SK-N-SH (cell line): Measurements from ENCODE around the gene FZD7. TPM values are rescaled to one million over a fixed set of nuclear protein-coding genes. Genes with fewer than 3 reads are reported as not detected.
A peak's percentile ranks its signal among the peaks of the same experiment; 100 is the strongest.

ENCODE experiments used
- CTCF ChIA-PET: fragments of 300-600, 350-600 bp; formaldehyde crosslinking; extraction: SDS; loops from one replicate; lab custom pipeline; 2021; lab: Yijun Ruan, JAX
- POLR2A ChIA-PET: fragments of 350-600 bp; sonication (Branson Sonifier 250); formaldehyde crosslinking; extraction: SDS; loops from one replicate; lab custom pipeline; 2020; ENCODE audit warnings: antibody characterized with exemption, inconsistent platforms; lab: Yijun Ruan, JAX
- DNase-seq: peaks from one replicate; pipeline ENCODE4 v3.0.0; 2012
- H2AFZ ChIP-seq: fragments of 200-600 bp; sonication (generic); 2 replicates; pipeline ENCODE4 v1.8.1; 2016; ENCODE audit warnings: antibody characterized with exemption, mild to moderate bottlenecking, low read depth
- H3F3A ChIP-seq: fragments of 200-600 bp; sonication (generic); replicated peaks from 2 replicates; pipeline ENCODE3; 2016; ENCODE audit warnings: antibody characterized with exemption, mild to moderate bottlenecking; ENCODE audit not compliant: insufficient read depth
- H3K27ac ChIP-seq, 2 experiments: fragments of 200-500 bp in 1 of 2; fragments of 200-600 bp in 1 of 2; sonication (Bioruptor generic) in 1 of 2; sonication (generic), shearing (Covaris generic) in 1 of 2; 2 replicates each; pipeline versions ENCODE4 v1.5.1 to v1.6.1; 2014 to 2016; ENCODE audit warnings: low read depth in 2 of 2, inconsistent platforms in 1 of 2, low read length in 1 of 2, mild to moderate bottlenecking in 1 of 2, mixed read lengths in 1 of 2
- H3K27me3 ChIP-seq: fragments of 200-600 bp; sonication (generic), shearing (Covaris generic); 2 replicates; pipeline ENCODE4 v1.6.1; 2016; ENCODE audit warnings: mixed run types; ENCODE audit not compliant: insufficient read depth
- H3K36me3 ChIP-seq, 2 experiments: fragments of 200-500 bp in 1 of 2; fragments of 200-600 bp in 1 of 2; sonication (Bioruptor generic) in 1 of 2; sonication (generic) in 1 of 2; replicated peaks in 1 of 2; 2 replicates each; pipeline versions ENCODE3 to v1.5.1; 2014 to 2016; ENCODE audit warnings: low read length in 1 of 2, mild to moderate bottlenecking in 1 of 2; ENCODE audit not compliant: insufficient read depth in 2 of 2, control insufficient read depth in 1 of 2
- H3K4me1 ChIP-seq, 2 experiments: fragments of 200-500 bp in 1 of 2; fragments of 200-600 bp in 1 of 2; sonication (Bioruptor generic) in 1 of 2; sonication (generic), shearing (Covaris generic) in 1 of 2; 2 replicates each; pipeline versions ENCODE4 v1.5.1 to v1.6.1; 2014 to 2016; ENCODE audit warnings: low read depth in 1 of 2, low read length in 1 of 2, mixed run types in 1 of 2; ENCODE audit not compliant: insufficient read depth in 2 of 2, control insufficient read depth in 1 of 2
- H3K4me2 ChIP-seq: fragments of 200-600 bp; sonication (generic), shearing (Covaris generic); 2 replicates; pipeline ENCODE4 v1.6.1; 2017; ENCODE audit warnings: mixed run types
- H3K4me3 ChIP-seq, 2 experiments: fragments of 200-500 bp in 1 of 2; fragments of 200-600 bp in 1 of 2; sonication (Bioruptor generic) in 1 of 2; sonication (generic), shearing (Covaris generic) in 1 of 2; 2 replicates each; pipeline versions ENCODE4 v1.5.1 to v1.8.1; 2014 to 2016; ENCODE audit warnings: low read depth in 2 of 2, inconsistent platforms in 1 of 2, low read length in 1 of 2, mild to moderate bottlenecking in 1 of 2, mixed read lengths in 1 of 2, moderate library complexity in 1 of 2
- H3K79me2 ChIP-seq: fragments of 200-600 bp; sonication (generic); 2 replicates; pipeline ENCODE4 v1.8.1; 2017; ENCODE audit warnings: mild to moderate bottlenecking; ENCODE audit not compliant: insufficient read depth
- H3K9ac ChIP-seq: fragments of 200-600 bp; sonication (generic); 2 replicates; pipeline ENCODE4 v1.6.1; 2017; ENCODE audit warnings: mixed run types
- H3K9me2 ChIP-seq: fragments of 200-600 bp; sonication (generic); 2 replicates; pipeline ENCODE4 v1.6.1; 2017; ENCODE audit warnings: mixed run types
- H3K9me3 ChIP-seq: fragments of 200-600 bp; sonication (generic); 2 replicates; pipeline ENCODE4 v1.6.1; 2017; ENCODE audit warnings: mixed run types, mild to moderate bottlenecking, moderate library complexity
- H4K20me1 ChIP-seq: fragments of 200-600 bp; sonication (generic); 2 replicates; pipeline ENCODE4 v1.6.1; 2017; ENCODE audit warnings: mild to moderate bottlenecking, mixed run types; ENCODE audit not compliant: insufficient read depth
- CHD2 ChIP-seq: fragments of 150-350 bp; IDR thresholded peaks from 2 replicates; pipeline ENCODE4 v1.6.1; 2018; ENCODE audit warnings: low read length; ENCODE audit not compliant: partially characterized antibody
- ELF1 ChIP-seq: IDR thresholded peaks from 2 replicates; pipeline ENCODE4 v1.4.0; 2012
- FOSL2 ChIP-seq: IDR thresholded peaks from 2 replicates; pipeline ENCODE4 v1.4.0; 2012; ENCODE audit warnings: low read depth, mild to moderate bottlenecking, moderate library complexity, borderline replicate concordance
- FOXM1 ChIP-seq: IDR thresholded peaks from 2 replicates; pipeline ENCODE4 v1.4.0; 2012; ENCODE audit warnings: low read depth, mild to moderate bottlenecking
- JUND ChIP-seq: IDR thresholded peaks from 2 replicates; pipeline ENCODE4 v1.4.0; 2012
- MAX ChIP-seq: IDR thresholded peaks from 2 replicates; pipeline ENCODE4 v1.4.0; 2012; ENCODE audit warnings: low read depth
- MEF2A ChIP-seq: IDR thresholded peaks from 2 replicates; pipeline ENCODE4 v1.4.0; 2012; ENCODE audit warnings: low read depth, borderline replicate concordance
- NFIC ChIP-seq: IDR thresholded peaks from 2 replicates; pipeline ENCODE4 v1.4.0; 2012; ENCODE audit warnings: borderline replicate concordance
- NRF1 ChIP-seq: IDR thresholded peaks from 2 replicates; pipeline ENCODE4 v1.6.1; 2012; ENCODE audit warnings: low read depth, mild to moderate bottlenecking, low read length
- PBX3 ChIP-seq: IDR thresholded peaks from 2 replicates; pipeline ENCODE4; 2012
- RCOR1 ChIP-seq: fragments of 150-350 bp; IDR thresholded peaks from 2 replicates; pipeline ENCODE4 v1.6.1; 2017; ENCODE audit warnings: antibody characterized with exemption, low read length
- SIN3A ChIP-seq: IDR thresholded peaks from 2 replicates; pipeline ENCODE4 v1.6.1; 2012; ENCODE audit warnings: low read depth, mild to moderate bottlenecking, low read length, moderate library complexity, borderline replicate concordance
- TCF12 ChIP-seq: IDR thresholded peaks from 2 replicates; pipeline ENCODE4 v1.4.0; 2012
- TEAD4 ChIP-seq: IDR thresholded peaks from 2 replicates; pipeline ENCODE4 v1.4.0; 2012; ENCODE audit warnings: mild to moderate bottlenecking, borderline replicate concordance; ENCODE audit not compliant: insufficient read depth
- YY1 ChIP-seq: IDR thresholded peaks from 2 replicates; pipeline ENCODE4 v1.4.0; 2012; ENCODE audit warnings: low read depth, mild to moderate bottlenecking
- WGBS: methylation state at CpG from one replicate; pipeline ENCODE4 v1.1.6; 2017; ENCODE audit warnings: low lambda C conversion rate; 5-methylcytosine and 5-hydroxymethylcytosine counted together
- polyA plus RNA-seq, 3 experiments: library from polyadenylated mRNA; depleted of rRNA; stranded (reverse); fragments of >200 nt; gene quantifications; 2 replicates each; pipeline ENCODE4 v1.2.3, GENCODE V29; 2012

The FZD7 gene
- polyA plus RNA-seq, 1 of the 3 experiments (the other 2 are of a cell fraction): 19.7 TPM

GRCh38 chr2:202025816-202026215 is 7.8 kb upstream of the FZD7 start (continued):
- TF ChIP-seq MEF2A (no peak), PBX3 (no peak), ELF1 (no peak), CHD2 (no peak), TCF12 (no peak), NRF1 (no peak), TEAD4 (no peak)

DNA sequence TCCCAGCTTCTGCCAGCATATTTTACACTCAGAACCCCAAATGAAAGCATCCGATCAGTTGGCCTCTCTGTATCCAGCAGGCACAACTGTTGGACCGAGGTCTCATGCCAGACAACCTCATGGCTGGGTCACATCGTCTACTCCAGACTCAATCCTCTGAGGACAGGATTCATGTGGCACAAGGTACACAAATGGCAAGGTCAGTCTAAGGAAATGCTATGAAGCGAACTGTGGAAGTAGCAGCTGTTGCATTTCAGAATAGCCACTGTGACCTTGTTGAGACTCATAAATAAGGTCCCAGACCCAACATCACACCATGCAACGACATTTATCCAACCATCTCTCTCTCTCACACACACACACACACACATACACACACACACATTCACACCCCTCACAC is 7.1 kb upstream of the FZD7 start:
- WGBS: 84% methylated on average over 5 of the region's 5 CpGs
- DNase-seq: no peak
- ChIA-PET CTCF (no interaction called here), POLR2A (no interaction called here)
- TF ChIP-seq NRF1: no peak
- no peak for TF ChIP-seq FOXM1
- TF ChIP-seq SIN3A: no peak
- TF ChIP-seq MAX: no peak
- no peaks in the 10 kb centered on the region for H3K27me3 ChIP-seq
- H3K9me2 ChIP-seq: no peaks in the 10 kb centered on the region
- no peaks in the 10 kb centered on the region for H4K20me1 ChIP-seq
- no peak overlapping the region for H3K9ac ChIP-seq
- peaks cover 0 to under 1% of the 10 kb centered on the region in 2 experiments; a peak in 2 of 4 replicates for H3K4me1 ChIP-seq
- H2AFZ ChIP-seq: no peak overlapping the region
- no peak overlapping the region for H3K27ac ChIP-seq
- no peaks in the 10 kb centered on the region for H3K79me2 ChIP-seq
- H3K36me3 ChIP-seq: no peaks in the 10 kb centered on the region
- H3K4me3 ChIP-seq: no peak overlapping the region
- H3K4me2 ChIP-seq: no peak overlapping the region
- H3F3A ChIP-seq: peaks cover 15% of the 10 kb centered on the region
- H3K9me3 ChIP-seq: no peaks in the 10 kb centered on the region

DNA sequence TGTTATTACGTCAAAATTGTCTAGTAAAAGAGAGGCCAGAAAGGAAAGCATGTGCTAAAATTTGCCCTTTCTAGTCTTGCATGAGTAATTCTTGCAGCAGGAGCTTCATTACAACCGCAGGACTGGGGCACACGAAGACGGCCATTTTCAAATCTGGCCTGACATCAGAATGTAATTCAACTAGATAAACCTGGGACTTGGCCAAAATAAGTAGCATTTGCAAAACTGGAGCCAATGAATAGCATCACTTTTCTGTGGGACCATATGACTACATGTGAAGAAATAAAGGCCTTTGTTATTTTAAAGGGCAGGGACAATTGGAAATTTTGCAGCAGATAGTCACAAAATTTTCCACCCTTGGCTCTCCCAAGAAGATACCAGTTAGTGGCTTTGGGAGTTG is 3.0 kb upstream of the FZD7 start:
- Histone ChIP-seq H3K9ac (no peak overlapping the region), H3K9me2 (no peaks in the 10 kb centered on the region), H3K9me3 (no peaks in the 10 kb centered on the region), H2AFZ (no peak overlapping the region), H3K4me3 (no peak overlapping the region), H4K20me1 (peaks cover 14% of the 10 kb centered on the region), H3K36me3 (peaks cover 4 to 5% of the 10 kb centered on the region in 2 experiments), H3K27me3 (no peaks in the 10 kb centered on the region), H3K27ac (peak overlapping the region in 1 of 2 experiments; percentile 69; a peak in 3 of 4 replicates), H3F3A (peaks cover 21% of the 10 kb centered on the region), H3K4me1 (peaks cover 11 to 12% of the 10 kb centered on the region in 2 experiments; a peak in 2 of 4 replicates), H3K4me2 (peak overlapping the region; percentile 88; the same call in 1 of the 2 replicates), H3K79me2 (peaks cover 19% of the 10 kb centered on the region)
- peak; percentile 43; the same call in 1 of the 2 replicates for TF ChIP-seq YY1
- TF ChIP-seq MAX: 0 out of 2 replicates have a peak, but pooled peaks have one; percentile 31
- peak; percentile 37 for TF ChIP-seq PBX3
- TF ChIP-seq FOSL2: peak; percentile 24; the same call in 1 of the 2 replicates
- no peak for TF ChIP-seq RCOR1
- TF ChIP-seq JUND: no peak
- TF ChIP-seq NFIC: peak; percentile 54; the same call in 1 of the 2 replicates
- peak; percentile 40; the same call in 1 of the 2 replicates for TF ChIP-seq TCF12
- POLR2A ChIA-PET: no interaction called here
- WGBS: 54% methylated on average over 4 of the region's 4 CpGs
- CTCF ChIA-PET: interaction anchor here (0.6 to 1.5 kb wide), 3 partner anchors 20 to 128 kb away, joined by 3 to 5 read pairs (median 3); no protein-coding TSS in a partner anchor
- DNase-seq: no peak
